ENCODE results near the gene PARVA. TPM values are rescaled to one million over a fixed set of nuclear protein-coding genes. Genes with fewer than 3 reads are reported as not detected.

Gene PARVA
- total and polyA plus RNA-seq, 12 donors = 20.1 to 84.8 (median 67.0) TPM

DNA sequence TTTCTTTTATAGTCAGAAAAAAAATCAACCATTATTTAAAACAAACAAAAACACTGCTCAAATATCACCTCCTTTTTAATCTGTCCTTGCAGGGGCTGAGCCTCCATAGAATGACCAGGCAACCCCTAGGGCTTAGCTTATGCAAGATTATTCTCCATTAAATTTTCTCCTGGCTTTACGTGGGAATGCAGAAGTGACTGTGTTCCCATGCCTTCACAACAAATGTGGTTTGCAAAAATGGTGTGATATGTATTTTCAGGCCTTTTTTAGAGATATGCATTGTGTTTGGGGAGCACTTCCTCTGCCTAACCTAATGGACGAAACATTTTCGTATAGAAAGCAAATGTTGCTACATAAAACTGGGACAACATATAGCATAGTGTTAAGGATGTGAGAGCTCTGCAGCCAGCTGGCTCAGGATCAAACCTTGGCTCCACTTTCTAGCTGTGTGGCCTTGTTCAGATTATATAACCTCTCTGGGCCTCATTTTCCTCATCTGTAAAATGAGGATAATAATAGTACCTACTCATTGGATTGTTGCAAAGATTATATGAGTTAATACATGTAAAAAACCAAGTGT is 82.6 kb downstream of the PARVA start:
- intact Hi-C loops (cut with DNase I) = no loop called here
- ATAC-seq = no peak
- TF ChIP-seq, protein P1, sequence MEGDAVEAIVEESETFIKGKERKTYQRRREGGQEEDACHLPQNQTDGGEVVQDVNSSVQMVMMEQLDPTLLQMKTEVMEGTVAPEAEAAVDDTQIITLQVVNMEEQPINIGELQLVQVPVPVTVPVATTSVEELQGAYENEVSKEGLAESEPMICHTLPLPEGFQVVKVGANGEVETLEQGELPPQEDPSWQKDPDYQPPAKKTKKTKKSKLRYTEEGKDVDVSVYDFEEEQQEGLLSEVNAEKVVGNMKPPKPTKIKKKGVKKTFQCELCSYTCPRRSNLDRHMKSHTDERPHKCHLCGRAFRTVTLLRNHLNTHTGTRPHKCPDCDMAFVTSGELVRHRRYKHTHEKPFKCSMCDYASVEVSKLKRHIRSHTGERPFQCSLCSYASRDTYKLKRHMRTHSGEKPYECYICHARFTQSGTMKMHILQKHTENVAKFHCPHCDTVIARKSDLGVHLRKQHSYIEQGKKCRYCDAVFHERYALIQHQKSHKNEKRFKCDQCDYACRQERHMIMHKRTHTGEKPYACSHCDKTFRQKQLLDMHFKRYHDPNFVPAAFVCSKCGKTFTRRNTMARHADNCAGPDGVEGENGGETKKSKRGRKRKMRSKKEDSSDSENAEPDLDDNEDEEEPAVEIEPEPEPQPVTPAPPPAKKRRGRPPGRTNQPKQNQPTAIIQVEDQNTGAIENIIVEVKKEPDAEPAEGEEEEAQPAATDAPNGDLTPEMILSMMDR (IDR thresholded peaks at IDR 0.05) = no peak
- peak overlapping the region in 1 of 10 donors; percentile 53 for H3K27ac ChIP-seq
- no peaks in the 10 kb centered on the region for H3K27me3 ChIP-seq
- H3K36me3 ChIP-seq = peaks cover 0 to 7% (median 0%) of the 10 kb centered on the region in 9 donors
- peaks cover 12 to 67% (median 63%) of the 10 kb centered on the region in 9 donors for H3K4me1 ChIP-seq
- peaks cover 0 to 13% (median 2%) of the 10 kb centered on the region in 11 donors for H3K9me3 ChIP-seq
- no peak overlapping the region for H3K4me3 ChIP-seq
- 78 to 81% methylated on average over 3 of the region's 3 CpGs for WGBS, 2 donors
- no peak for DNase-seq

DNA sequence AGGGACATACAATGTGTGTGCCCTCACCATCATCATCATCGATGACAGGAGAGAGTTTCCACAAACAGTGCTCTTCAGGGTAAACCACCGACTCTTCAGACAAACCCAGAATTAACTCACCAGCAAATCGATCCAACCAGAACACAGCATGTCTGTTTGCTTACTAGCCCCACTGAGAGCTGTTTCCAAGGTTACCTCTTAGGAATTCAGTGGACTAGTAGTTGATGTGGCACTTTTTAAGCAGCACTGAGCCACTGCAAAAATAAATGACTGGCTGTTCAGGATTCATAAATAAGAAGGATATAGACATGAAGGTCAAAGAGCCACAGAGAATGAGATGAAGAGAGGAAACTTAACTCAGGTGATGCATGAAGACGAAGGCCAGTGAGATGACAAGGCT is 83.1 kb downstream of the PARVA start:
- no peak overlapping the region for H3K27ac ChIP-seq
- H3K4me3 ChIP-seq = no peak overlapping the region
- 69 to 73% methylated on average over 4 of the region's 4 CpGs for WGBS, 2 donors
- peaks cover 0 to 17% (median 2%) of the 10 kb centered on the region in 11 donors for H3K9me3 ChIP-seq
- DNase-seq = no peak
- H3K27me3 ChIP-seq = no peaks in the 10 kb centered on the region
- intact Hi-C loops (cut with DNase I) = no loop called here
- no peak for ATAC-seq
- TF ChIP-seq, protein P1 (IDR thresholded peaks at IDR 0.05) = no peak
- peaks cover 11 to 62% (median 58%) of the 10 kb centered on the region in 9 donors for H3K4me1 ChIP-seq
- peaks cover 0 to 7% (median 0%) of the 10 kb centered on the region in 9 donors for H3K36me3 ChIP-seq

DNA sequence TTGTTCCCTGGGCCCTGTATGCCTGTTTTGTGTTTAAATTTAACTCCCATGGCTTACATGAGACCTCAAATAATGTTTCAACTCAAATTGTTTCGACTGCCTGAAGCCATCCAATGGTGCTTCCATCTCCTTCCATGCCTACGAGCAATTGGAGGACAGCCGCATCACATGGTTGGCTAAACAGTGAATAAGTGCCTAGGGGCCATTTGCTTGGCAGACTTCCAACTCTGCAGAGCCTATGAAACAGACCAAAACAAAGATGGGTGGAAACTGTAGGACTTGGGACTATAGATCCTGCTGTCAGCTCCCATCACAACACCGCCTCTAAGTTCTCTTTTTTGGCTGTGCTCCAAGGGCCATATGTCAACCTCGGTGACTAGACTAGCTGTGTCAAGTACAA is 84.1 kb downstream of the PARVA start:
- TF ChIP-seq, protein P1 (IDR thresholded peaks at IDR 0.05) = no peak
- H3K36me3 ChIP-seq = peaks cover 0 to 7% (median 0%) of the 10 kb centered on the region in 9 donors
- H3K9me3 ChIP-seq = peaks cover 0 to 17% (median 2%) of the 10 kb centered on the region in 11 donors
- no peak for ATAC-seq
- H3K27me3 ChIP-seq = no peaks in the 10 kb centered on the region
- peaks cover 9 to 52% (median 48%) of the 10 kb centered on the region in 9 donors for H3K4me1 ChIP-seq
- no peak for DNase-seq
- 77 to 79% methylated on average over 5 of the region's 5 CpGs for WGBS, 2 donors
- no peak overlapping the region for H3K27ac ChIP-seq
- intact Hi-C loops (cut with DNase I) = no loop called here
- no peak overlapping the region for H3K4me3 ChIP-seq

DNA sequence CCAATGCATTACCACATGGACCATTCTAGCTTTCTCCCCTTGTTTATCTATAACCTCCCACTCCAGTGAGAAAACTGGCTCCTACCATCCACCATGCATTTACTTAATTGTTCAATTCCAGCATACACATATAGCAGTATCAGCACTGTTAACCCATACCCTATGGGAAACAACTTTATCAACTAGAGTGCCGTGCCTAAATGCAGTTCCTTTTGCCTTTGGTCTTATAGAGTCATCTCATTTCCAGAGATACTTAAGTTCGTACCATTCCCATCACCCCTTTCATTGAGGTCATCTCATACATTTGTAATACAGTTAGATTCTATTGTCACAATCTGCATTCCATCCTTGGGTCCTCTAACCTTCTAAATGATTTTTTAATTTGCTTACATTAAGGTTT is 86.9 kb downstream of the PARVA start:
- TF ChIP-seq, protein P1 (IDR thresholded peaks at IDR 0.05) = no peak
- intact Hi-C loops (cut with DNase I) = no loop called here
- Histone ChIP-seq H3K36me3 (peaks cover 0 to 7% (median 0%) of the 10 kb centered on the region in 9 donors), H3K27ac (no peak overlapping the region), H3K9me3 (peaks cover 0 to 17% (median 2%) of the 10 kb centered on the region in 11 donors), H3K4me1 (peaks cover 0 to 41% (median 27%) of the 10 kb centered on the region in 9 donors), H3K4me3 (no peak overlapping the region), H3K27me3 (no peaks in the 10 kb centered on the region)
- DNase-seq (no peak), ATAC-seq (no peak)
- 94 to 96% methylated on average over 2 of the region's 2 CpGs for WGBS, 2 donors
